Skin epidermis (tissue), 12 donors: Measurements from ENCODE around the gene CAPN15.

Experiments
- H3K27ac ChIP-seq, 21 experiments: fragments of 200-600 bp; sonication (generic) in 11 of 21; one replicate each; pipeline ENCODE4 v1.5.0; 2020; ENCODE audit warnings: mild to moderate bottlenecking in 3 of 21, inconsistent platforms in 2 of 21, moderate library complexity in 2 of 21
- H3K4me3 ChIP-seq, 7 experiments: fragments of 200-600 bp; sonication (generic) in 2 of 7; one replicate each; pipeline ENCODE4 v1.5.0; 2020; ENCODE audit warnings: inconsistent platforms in 2 of 7, mild to moderate bottlenecking in 2 of 7, moderate library complexity in 1 of 7

The CAPN15 gene

DNA sequence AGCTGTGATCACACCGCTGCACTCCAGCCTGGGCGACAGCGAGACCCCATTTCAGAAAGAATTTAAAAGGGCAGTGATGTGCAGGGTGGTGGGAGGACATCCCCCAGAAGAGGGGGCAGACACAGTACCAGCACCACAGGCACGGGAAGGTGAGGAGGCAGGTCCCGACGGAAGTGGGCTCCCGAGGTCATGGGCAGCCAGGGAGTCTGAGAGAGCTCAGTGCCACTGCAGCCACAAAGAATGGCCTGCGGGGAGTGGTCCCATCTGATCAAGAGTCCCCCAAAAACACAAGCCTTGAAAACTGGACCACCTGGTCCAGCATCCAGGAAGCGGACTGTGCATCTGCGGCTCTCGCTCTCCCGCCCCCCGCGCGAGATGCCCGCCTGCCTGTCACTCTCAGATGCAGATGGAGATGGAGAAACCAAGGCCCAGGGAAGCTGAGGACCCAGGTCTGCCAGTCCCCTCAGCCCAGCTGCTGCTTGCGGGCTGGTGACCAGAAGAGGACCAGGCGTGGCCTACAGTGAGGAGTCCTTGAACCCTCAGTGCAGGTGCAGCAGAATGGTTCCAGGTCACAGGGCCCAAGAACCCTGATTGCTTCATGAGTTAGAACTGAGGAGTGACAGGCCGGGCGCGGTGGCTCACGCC is 4.3 kb upstream of the CAPN15 start:
- H3K4me3 ChIP-seq = no peak overlapping the region
- peak overlapping the region in 1 of 21 experiments; percentile 4 for H3K27ac ChIP-seq

DNA sequence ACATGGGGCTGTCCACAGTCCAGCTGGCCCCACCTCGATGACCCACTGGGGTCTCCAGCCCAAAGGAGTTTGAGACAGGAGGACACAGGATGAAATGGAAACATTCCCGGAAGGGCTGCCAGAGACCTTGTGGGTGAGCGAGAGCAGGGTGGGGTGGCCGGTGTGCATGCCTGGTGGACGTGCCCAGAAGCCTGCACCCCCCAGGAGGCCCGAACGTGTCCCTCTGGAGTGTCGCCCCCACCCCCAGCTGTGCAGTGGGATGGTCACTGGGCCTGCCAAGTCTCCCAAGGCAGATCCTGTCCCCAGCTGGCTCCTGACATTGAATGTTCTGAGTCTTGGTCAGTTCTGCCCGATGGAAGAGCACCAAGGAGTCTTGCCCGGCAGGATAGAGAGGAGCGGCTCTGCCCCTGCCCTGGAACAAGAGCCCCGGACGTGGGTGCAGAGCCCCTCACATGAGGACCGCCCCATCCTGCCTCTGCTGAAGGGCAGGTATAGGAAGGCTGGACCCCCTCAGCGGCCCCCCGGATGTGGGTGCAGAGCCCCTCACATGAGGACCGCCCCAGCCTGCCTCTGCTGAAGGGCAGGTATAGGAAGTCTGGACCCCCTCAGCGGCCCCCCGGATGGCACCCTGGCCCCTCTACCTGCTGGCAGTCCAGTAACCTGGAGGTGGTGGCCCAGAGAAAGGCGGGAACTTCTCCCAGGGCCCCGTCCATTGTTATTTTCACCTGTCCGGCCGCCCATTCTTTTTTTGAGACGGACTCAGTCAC is 3.1 kb upstream of the CAPN15 start:
- H3K27ac ChIP-seq = peak overlapping the region in 7 of 21 experiments; percentile 1 to 98 (median 97)
- H3K4me3 ChIP-seq = no peak overlapping the region

GRCh38 chr16:525123-525519 is 2.4 kb upstream of the CAPN15 start:
- H3K4me3 ChIP-seq = no peak overlapping the region
- H3K27ac ChIP-seq = peak overlapping the region in 14 of 21 experiments; percentile 1 to 100 (median 97)

DNA sequence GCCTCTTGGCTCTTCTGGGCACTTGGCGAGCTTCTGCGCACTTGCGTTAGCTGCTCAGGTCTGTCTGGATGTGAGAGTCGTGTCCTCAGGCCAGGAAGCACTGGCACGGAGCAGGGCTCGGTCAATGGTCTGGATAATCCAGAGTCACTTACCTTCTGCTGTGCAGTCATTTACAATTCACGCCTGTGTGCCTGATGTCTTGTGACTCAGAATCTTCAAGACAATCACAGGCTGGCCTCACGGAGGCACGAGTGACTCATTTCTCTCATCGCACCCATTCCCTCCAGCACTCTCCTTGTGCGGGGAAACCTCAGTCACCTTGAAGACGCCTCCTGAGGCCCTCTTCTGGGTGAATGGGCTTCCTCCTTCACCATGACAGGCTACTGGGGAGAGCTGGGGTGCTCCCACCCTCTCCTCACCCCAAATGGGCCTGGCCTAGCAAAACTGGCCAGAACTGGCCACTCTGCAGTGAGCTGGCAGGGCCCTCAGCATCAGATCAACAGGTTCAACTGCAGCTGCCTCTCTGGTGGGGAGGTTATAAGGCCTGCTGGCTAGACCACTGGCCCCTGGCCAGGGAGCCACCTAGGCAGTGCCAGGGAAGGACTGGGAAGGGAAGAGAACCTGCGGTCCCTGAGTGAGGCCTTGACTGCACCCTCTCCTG is 1.9 kb upstream of the CAPN15 start:
- H3K4me3 ChIP-seq = peak overlapping the region in 6 of 7 experiments; percentile 56 to 87 (median 78)
- peak overlapping the region in 20 of 21 experiments; percentile 47 to 100 (median 97) for H3K27ac ChIP-seq

GRCh38 chr16:526181-527014 is 1.1 kb upstream of the CAPN15 start:
- Histone ChIP-seq H3K4me3 (peak overlapping the region; percentile 56 to 87 (median 79)), H3K27ac (peak overlapping the region; percentile 79 to 100 (median 97))

DNA sequence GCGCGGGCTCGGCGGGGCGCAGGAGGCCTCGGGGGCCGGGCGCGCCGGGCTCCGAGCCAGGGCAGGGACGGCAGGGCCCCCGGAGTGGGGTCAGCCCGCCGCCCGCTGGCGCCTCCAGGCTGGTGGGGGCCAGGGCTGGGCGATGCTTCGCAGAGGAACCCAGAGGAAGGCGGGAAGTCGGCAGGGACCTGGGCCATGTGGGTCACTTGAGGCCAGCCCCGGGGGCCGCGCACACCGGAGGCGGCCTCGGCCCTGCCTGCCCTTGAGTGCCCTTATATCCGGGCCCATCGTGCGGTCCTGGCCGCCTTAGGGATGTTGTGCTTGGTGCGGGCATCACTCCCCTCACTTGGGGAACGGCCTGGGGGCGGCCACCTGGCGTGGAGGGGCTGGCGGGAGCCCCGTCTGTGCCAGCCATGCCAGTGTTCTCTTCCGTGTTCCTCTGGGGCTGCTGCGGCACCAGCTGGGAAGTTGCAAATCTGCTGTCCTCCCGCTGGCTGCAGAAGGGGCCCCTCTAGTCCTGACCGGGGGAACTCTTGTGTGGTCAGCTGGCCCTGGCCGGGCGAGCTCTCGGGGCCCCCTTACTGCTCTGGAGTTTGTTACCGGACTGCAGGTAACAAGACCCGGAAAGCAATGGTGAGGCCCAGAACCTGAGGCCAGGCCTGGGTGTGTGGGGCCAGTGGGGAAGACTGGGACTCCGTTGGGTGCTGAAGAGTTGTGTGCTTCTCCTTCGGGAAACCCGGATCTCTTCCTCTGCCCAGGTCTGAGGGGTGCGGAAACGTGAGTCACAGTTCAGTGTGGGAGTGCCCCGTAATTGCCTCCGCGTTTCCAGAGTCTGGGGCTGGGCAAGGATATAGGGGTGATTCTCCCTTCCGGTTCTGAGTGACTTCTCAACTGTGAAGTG is 849 bp downstream of the CAPN15 start:
- Histone ChIP-seq H3K27ac (peak overlapping the region; percentile 69 to 98 (median 91)), H3K4me3 (peak overlapping the region; percentile 43 to 87 (median 76))

GRCh38 chr16:529012-529575 is 1.6 kb downstream of the CAPN15 start:
- Histone ChIP-seq H3K4me3 (peak overlapping the region; percentile 43 to 87 (median 76)), H3K27ac (peak overlapping the region in 20 of 21 experiments; percentile 69 to 98 (median 92))

DNA sequence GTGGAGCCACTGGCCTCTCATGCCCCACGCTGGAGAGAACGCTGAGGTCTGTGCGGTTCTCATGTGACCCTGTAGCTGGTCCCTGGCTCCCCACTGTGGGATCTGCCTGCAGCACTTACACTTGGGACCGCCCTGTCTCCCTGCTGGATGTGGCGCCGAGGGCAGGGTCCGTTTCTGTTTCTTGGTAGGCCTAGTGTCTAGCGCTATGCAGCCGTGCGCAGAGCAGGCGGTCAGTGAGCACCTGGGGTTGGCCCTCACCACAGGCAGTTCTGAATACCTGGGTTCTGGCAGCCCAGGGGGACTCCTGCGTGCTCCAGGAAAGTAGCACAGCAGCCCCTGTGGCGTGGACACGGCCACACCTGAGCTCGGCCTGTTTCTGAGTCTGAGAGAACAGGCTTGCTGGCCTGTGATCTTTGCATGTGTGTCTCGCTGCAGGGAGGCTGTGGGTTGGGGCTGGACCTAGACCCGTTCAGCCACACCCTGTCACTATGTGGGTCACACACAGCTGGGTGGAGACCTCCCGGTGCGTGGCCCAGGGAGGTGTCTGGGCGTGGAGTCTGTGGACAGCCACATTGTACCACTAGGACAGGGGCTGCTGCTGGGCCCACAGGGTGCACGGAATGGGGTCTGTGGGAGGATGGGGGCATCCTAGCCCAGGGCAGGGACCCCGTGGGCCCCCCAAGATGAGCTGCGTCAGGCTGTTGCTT is 2.8 kb downstream of the CAPN15 start:
- Histone ChIP-seq H3K27ac (peak overlapping the region in 13 of 21 experiments; percentile 16 to 98 (median 95)), H3K4me3 (no peak overlapping the region)

GRCh38 chr16:531494-532125 is 4.1 kb downstream of the CAPN15 start:
- no peak overlapping the region for H3K4me3 ChIP-seq
- H3K27ac ChIP-seq = no peak overlapping the region

DNA sequence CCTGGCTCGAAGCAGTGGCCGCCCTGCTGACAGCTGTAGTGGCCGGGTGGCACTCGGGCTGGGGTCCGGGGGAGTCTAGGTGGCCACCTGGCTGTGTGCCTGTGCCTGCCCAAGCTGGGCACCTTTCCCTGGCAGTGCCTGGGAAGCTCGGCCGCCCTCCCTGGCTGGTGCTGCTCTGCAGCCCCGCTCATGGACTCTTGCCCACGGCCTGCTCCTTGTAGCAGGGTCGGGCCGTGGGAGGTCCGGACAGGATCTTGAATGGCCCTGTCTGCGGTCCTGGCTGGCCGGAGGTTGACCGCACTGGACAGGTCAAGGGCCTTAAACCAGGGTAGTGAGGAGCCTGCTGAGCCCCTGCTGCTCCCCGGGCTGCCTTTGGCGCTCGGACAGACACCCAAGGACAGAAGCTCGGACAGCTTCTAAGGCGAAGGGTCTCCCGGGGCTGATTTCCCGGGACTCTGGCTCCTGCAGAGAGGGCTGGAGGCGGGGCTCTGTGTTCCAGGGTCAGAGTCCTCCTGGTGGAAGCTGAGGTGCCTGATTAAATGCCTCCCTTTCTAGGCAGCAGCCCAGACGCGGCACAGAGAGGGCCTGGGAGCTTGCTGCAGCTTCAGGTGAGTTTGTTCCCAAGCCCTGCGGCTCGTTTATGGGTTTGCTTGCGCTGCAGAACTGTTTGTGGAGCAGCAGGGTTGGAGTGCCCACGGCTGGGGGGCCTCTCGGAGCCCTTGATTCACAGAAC is 6.0 kb downstream of the CAPN15 start:
- peak overlapping the region in 1 of 21 experiments; percentile 36 for H3K27ac ChIP-seq
- H3K4me3 ChIP-seq = no peak overlapping the region

GRCh38 chr16:534135-534534 is 6.6 kb downstream of the CAPN15 start:
- peak overlapping the region in 2 of 21 experiments; percentile 10 to 36 for H3K27ac ChIP-seq

GRCh38 chr16:534856-535445 is 7.4 kb downstream of the CAPN15 start:
- Histone ChIP-seq H3K27ac (peak overlapping the region in 4 of 21 experiments; percentile 10 to 57 (median 25)), H3K4me3 (no peak overlapping the region)

More at GRCh38 chr16:534135-534534, 6.6 kb downstream of the CAPN15 start:
- no peak overlapping the region for H3K4me3 ChIP-seq

DNA sequence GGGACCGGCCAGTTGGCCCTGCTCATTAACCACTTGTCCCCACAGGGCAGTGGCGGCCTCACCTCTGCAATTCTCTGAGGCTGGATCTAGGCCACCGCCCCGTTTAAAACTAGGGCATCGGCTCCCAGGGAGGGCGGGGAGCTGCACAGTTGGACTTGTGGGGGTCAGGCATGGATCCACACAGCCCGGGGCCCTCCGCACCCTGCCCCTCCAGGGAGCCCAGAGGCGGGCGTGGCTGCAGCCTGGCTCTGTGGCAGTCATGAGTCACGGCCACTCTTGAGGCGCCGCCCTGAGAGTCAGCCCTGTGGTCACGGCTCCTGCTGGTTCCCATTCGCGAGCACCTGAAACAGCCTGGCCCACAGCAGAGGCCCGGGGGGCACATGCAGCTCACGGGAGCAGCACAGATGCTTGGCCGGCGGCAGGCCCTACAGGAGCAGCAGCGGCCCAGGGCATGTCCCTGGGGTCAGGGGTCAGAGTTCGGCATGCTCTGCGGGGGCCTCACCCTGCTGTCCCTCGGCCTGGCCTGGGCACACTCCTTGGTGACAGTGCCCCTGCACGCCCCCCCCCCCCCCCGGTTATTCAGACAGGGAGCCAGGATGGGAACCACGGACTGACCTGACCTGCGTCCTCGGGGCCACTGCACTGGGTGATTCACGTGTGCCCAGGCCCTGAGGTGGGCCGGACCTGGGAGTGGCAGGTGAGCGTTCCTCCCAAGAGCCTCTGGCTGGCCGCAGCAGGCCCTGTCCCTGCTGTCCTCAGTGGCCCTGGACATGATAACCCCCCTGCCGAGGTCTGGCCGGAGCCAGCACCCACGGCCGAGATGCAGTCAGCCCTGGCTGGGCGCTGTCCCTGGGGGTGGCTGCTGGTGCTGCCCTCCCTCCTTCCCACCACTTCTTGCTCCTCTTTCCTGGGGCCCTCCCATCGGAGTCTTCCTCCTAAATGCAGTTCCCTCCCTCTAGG is 8.2 kb downstream of the CAPN15 start:
- peak overlapping the region in 5 of 21 experiments; percentile 10 to 57 (median 35) for H3K27ac ChIP-seq
- H3K4me3 ChIP-seq = no peak overlapping the region

DNA sequence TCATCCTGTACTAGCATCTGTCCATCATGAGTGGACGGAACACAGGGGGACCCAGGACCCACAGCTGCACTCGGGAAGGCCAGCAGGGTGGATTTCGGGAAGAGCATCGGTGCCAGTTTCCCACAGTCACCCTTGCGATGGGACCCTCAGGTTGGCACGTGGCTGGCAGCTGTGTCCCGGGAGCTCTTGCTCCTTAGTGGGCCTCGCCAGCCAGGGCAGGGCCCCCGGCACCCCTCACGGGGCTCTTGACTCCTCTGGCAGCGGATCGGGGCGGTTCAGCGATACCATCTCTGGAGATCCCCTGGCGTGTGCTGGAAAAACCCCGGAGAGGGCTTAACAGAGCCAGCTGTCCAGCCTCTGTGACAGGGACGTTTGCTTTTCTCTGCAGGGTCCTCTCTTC is 9.2 kb downstream of the CAPN15 start:
- Histone ChIP-seq H3K27ac (no peak overlapping the region), H3K4me3 (no peak overlapping the region)
